GM19099 (cell line): ENCODE measurements around the gene LAMB1.

ENCODE experiments used
- POLR2A ChIP-seq: IDR thresholded peaks from 3 replicates; pipeline ENCODE4 v1.6.1; 2011; ENCODE audit warnings: low read depth; ENCODE audit not compliant: insufficient read length; ENCODE audit errors: extremely low read depth

LAMB1 gene

DNA sequence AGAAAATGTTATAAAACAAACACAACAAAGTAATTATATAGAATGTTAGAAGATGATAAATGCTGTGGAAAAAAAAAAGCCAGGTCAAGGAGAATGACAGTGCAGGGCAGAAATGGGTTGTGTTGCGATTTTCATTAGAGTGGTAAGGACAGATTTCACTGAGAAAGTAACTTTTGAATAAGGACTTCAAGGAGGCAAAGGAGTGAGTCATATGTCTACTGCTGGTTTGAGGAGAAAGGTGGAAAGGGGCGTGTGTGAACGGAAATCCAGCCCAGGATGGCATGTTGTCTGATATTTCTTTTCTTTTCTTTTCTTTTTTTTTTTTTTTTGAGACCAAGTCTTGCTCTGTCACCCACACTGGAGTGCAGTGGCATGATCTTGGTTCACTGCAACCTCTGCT lies 124.3 kb downstream of the LAMB1 start:
- TF ChIP-seq POLR2A: no peak

DNA sequence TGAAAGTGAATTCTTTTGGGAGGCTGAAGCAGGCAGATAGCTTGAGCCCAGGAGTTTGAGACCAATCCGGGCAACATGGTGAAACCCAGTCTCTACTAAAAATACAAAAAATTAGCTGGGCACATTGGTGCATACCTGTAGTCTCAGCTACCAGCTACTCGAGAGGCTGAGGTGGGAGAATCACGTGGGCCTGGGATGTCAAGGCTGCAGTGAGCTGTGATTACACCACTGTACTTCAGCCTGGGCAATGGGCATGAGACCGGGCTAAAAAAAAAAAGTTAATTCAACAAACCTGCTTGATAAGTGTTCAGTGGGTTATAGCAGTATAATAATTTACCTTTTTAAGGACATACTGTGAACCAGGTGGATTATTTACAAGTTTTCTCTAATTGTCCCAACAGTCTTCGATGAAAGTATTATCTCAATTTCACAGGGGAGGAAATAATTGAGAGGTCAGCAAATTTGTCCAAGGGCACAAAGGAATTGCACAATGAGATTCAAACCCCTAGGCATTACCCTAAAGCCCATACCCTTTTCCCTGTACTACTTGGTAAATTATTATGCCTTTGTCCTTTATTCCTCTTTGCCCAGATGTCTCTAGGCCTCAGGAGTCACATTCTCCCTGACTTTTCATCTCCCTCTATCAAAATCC lies 125.1 kb downstream of the LAMB1 start:
- no peak for TF ChIP-seq POLR2A

DNA sequence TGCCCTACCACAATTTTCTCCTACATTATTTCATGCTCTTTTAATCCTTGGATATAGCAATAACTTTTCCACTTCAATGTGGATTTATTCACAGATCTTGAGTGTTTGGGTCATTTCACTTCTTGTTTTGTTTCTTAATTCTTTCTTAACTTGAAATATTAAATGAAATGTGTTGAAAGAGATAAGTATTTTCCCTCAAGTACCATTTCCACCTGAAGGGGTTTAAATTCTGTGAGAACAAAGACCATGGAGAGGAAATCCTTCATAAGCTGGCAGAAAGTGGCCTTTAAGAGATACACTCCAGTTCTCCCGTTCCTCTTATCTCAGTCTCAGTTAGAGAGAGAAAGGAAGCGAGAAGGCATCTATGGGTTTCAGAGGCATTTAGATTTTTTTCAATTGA lies 126.0 kb downstream of the LAMB1 start:
- no peak for TF ChIP-seq POLR2A

DNA sequence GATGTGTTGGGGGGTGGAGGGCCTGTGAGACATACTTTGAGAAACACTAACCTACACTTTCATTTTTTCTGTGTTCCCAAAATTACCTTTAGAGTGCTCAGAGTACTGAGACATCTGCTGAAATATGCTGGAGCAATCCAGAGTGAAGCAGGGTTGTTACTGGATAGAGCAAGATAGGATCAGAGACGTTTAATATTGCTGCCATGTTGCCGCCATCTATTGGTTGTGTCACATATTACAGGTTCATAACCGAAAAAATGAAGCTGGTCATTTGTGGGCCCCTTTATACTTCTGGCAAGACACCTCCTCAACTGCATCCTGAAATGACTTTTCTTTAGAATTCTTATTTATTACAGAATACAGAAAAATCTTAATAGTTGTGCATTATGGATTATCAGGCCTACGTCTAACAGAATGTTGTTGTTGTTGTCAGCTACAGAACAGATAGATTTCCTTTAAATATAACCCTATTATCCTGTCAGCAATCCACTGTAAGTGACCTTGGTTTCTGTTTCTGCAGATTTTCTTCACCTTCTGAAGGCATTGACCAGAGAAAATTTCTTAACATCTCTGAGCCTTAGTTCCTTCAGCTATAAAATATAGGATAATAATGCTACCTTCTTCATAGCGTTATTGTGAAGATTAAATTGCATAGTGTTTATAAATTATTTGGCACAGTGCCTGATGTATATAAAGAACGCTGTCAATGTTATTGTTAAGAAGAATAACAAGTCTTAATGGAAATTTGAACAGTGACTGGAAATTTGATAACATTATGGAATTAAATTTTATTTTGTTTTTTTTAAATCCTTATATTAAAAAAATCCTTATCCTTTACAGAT lies 128.1 kb downstream of the LAMB1 start:
- TF ChIP-seq POLR2A: no peak

DNA sequence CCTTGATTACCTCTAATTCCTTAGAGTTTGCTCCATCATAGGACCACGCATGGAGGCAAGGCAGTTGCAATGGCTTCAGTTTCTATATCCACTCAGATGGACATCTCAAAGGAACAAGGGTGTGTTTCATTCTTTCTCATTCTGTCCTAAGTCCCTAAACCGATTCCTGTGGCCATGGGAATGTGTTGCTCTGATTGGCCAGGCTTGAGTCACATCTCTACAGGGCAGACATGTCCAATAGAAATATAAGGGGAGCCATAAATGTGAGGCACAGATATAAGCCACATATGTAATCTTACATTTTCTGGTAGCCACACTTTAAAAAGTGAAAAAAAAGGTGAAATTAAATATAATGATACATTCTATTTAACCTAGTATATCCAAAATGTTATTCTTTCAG lies 128.8 kb downstream of the LAMB1 start:
- no peak for TF ChIP-seq POLR2A
